D721Med (cell line): ENCODE data around the gene ST6GAL1.

Experiments
- DNase-seq: peaks from one replicate; pipeline ENCODE4 v3.0.0; 2011; ENCODE audit warnings: low spot score; ENCODE audit not compliant: insufficient read length
- FAIRE-seq: peaks from 2 replicates; lab custom pipeline; 2011; peaks lifted over from hg19 to GRCh38; lab: Jason Lieb, UNC
- CTCF ChIP-seq: IDR thresholded peaks from 2 replicates; pipeline ENCODE4 v1.5.1; 2012; ENCODE audit warnings: mild to moderate bottlenecking, control low read depth; ENCODE audit not compliant: insufficient read depth; ENCODE audit errors: missing control alignments

The ST6GAL1 gene

DNA sequence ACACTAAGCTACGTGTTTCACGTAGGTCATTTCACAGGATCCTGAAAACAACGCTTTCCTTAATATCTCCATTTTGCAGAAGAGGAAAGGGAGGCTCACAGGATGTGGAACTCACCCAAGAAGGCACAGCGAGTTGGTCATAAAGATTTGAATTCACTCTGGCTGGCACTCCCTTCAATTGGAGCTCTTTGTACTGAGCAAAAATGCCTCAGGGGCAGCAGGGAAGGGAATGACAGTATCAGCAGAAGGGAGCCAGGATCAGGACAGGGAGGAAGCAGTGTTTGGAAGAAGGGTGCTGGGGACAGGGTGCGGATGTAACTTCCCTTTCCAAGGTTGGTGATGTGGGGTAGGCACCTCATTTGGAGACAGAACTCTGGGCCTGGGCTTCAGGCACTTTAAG, 1.1 kb upstream of the ST6GAL1 start:
- FAIRE-seq: no peak

DNA sequence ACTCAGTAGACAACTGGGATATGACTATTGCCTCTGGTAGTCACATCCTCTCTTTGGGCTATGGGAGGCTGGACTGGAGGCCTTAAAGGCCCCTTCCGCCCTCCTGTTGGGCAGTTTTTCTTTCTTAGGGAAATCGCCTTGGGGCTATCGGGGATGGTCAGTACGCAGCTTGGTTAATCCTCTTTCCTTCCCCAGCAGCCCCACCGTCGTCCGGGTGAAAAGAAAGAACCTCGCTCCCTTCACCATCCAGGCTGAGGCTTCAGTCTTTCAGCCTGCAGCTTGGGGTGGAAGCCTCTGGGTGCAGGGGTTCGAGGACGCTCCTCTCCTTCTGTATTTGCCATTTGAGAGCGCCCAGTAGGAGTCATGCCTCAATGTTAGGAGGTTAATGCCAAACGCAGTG, 641 bp upstream of the ST6GAL1 start:
- FAIRE-seq: no peak
- TF ChIP-seq CTCF: no peak
- DNase-seq: no peak

More for the DNA sequence above, 1.1 kb upstream of the ST6GAL1 start:
- DNase-seq: no peak
- no peak for TF ChIP-seq CTCF

DNA sequence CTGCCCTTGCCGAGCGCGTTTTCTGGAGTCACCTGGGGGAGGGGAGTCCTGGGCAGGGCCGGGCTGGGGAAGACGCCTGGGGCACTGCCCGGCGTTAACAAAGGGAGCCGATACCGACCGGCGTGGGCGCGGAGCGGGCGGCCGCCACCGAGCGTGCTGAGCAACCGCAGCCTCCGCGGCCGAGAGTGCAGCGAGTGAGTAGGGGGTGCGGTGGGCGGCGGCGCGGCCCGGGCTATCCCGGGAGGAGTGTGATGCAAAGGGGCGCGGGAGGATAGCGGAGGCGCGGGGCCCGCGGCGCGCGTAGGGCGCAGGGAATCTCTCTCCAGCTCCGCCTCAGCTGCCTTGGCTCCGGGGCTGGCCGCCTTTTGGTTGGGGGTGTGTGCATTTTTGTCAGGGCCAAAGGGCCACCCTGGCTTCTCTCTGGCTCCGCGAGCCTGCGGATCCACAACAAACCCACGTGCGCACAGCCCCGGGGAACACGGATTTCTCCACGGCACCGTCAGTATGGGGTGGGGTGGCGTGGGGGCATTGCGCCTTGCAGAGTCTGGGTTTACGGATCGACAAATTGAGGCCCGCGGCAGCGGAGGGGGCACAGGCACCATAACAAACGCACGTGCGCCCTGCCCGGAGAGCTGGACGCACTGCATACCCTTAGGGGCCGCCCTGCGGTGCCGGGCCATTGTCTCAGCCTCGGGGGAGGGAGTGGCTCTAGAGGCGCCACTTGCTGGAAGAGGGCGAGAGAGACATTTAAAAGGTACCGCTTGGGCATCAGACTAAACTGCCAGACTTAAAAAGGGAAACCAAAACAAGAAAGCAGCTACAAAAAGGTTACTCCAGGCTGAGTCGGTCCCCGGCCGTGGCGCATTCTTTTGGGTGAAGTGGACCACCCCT, 560 bp downstream of the ST6GAL1 start:
- DNase-seq: no peak
- FAIRE-seq: no peak
- TF ChIP-seq CTCF: peak; percentile 16

DNA sequence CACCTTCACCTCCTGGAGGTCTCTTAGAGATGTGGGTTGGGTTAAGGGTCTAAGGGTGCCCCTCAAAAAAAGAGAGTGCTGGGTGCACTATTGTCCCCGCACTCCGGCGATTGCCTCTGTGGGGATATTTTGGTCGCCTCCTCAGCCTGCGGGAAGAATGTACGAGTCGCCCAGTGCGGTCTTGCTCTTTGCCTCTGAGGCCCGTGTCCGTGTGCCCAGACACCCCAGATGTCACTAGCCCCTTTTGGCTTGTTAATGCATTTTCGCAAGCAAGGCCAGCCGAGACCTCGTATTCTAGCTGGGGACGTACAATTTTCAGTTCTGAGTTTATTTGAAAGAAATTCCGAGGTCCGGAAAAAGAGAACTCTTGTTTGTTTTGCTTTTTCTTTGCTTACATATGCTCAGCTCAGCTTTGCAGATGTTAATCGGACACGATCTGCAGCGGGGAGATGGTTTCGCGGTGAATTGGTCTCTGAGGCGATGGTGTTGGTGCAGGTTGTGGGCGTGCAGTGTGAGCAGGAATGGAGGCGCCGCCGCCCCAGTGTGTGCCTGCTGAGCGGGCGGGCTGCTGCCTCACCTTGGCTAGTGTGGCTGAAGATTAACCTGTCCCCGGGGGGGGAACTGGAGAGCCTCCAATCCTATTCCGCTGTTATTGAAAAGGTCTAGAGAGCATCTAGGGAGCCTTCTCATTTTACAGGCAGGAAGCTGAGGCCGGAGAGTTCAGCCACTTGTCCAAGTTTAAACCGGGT, 1.4 kb downstream of the ST6GAL1 start:
- TF ChIP-seq CTCF: no peak
- FAIRE-seq (no peak), DNase-seq (no peak)

GRCh38 chr3:186932281-186933181, 2.2 kb downstream of the ST6GAL1 start:
- no peak for TF ChIP-seq CTCF
- DNase-seq: no peak
- FAIRE-seq: no peak

DNA sequence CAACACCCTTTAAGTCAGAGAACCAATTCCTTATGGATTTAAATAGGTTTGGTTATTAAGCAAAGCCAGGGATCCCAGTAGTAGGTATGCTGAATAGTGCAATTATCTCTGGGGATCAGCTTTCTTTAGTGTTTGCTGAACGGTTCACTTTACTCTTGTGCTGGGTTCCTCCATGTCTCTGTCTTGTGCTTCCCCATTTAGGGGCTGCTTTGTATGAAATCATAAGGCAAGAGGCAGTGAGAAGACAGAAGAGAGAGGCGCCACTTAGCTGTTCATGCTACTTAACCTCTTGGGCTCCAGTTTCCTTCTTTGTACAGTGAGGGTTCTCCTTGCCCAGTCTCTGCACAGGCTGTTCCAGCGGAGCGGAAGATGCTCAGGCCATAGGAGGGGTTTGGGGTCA, 3.5 kb downstream of the ST6GAL1 start:
- FAIRE-seq: no peak
- no peak for TF ChIP-seq CTCF
- DNase-seq: no peak
